Pulmonary artery endothelial cell (primary cell): Measurements from ENCODE around the gene PIGZ. TPM values are rescaled to one million over a fixed set of nuclear protein-coding genes. Genes with fewer than 3 reads are reported as not detected.

Experiments used
- DNase-seq: peaks from one replicate; pipeline ENCODE4 v3.0.0-alpha.2; 2011; ENCODE audit warnings: low read depth, low spot score
- total RNA-seq: library from RNA; depleted of rRNA; stranded (reverse); fragments of >200 nt; gene quantifications from 2 replicates; pipeline ENCODE4 v1.2.3, GENCODE V29; 2014

Gene PIGZ, protein sequence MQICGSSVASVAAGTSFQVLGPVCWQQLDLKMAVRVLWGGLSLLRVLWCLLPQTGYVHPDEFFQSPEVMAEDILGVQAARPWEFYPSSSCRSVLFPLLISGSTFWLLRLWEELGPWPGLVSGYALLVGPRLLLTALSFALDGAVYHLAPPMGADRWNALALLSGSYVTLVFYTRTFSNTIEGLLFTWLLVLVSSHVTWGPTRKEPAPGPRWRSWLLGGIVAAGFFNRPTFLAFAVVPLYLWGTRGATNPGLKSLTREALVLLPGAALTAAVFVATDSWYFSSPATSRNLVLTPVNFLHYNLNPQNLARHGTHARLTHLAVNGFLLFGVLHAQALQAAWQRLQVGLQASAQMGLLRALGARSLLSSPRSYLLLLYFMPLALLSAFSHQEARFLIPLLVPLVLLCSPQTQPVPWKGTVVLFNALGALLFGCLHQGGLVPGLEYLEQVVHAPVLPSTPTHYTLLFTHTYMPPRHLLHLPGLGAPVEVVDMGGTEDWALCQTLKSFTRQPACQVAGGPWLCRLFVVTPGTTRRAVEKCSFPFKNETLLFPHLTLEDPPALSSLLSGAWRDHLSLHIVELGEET
- total RNA-seq: 1.3 and 3.8 TPM in 2 replicates

DNA sequence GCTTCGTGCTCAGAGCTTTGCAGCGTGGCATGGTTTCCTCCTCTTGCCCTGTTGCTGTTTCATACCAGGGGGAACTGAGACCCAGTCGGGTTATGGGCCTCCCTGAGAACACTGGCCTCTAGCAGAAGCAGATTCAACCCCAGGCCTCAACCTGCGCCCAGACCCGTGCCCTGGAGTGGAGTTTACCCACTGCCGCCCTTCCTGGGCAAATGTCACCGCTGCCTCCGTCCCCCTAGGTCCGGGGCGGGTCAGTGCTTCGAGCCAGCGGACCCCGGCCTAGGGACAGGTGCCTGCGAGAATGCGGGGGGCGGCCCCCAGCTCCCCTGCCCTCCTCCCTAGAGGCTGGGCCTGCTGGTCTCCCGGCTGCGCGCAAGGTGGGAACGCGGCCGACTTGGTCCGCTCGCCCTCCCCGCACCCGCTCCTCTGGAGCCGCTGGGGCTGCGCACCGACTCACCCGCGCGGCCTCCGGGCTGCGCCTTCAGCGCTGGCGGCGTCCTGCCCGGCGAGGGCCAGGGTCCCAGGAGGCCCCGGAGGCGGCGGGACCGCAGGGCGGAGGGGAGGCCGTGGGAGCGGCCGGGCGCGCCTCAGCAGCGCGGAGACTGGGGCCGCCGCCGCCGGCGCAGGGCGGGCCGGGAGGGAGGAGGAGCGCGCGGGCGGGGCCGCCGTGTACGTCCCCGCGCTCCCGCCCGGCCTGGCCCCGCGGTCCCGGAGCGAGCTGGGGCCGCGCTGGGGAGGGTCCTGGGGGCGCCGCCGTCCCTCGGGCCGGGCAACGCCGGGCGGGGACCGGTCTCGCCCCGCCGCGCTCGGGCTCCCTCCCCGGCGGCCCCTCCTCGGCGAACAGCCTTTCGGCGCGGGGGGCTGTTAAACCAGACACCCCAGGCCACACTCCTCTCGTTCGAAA is at the start of gene PIGZ:
PIGZ (minus strand) TSS at position 601 of the 901 bp plus-strand sequence. CDS start 16,802 bp downstream, outside the sequence.
- no peak for DNase-seq

DNA sequence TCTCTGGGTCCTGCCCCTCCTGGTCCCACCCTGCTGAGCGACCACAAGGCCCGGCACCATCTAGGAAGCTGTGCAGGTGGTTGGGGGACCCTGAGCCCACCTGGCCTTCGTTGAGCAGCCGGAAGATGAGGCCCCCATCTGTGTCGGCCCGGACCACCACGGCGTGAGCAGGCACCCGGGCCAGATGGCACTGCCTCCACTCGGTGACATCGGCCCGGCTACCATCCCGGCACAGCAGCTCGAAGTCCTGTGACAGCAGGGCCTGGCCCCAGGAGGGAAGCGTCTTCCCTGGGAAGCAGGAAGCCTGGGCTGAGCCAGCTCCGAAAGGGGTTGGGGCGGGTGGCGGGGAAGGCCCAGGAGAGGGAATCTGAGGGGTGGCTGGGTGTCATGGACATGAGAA is 48.4 kb upstream of the PIGZ start:
- DNase-seq: no peak

DNA sequence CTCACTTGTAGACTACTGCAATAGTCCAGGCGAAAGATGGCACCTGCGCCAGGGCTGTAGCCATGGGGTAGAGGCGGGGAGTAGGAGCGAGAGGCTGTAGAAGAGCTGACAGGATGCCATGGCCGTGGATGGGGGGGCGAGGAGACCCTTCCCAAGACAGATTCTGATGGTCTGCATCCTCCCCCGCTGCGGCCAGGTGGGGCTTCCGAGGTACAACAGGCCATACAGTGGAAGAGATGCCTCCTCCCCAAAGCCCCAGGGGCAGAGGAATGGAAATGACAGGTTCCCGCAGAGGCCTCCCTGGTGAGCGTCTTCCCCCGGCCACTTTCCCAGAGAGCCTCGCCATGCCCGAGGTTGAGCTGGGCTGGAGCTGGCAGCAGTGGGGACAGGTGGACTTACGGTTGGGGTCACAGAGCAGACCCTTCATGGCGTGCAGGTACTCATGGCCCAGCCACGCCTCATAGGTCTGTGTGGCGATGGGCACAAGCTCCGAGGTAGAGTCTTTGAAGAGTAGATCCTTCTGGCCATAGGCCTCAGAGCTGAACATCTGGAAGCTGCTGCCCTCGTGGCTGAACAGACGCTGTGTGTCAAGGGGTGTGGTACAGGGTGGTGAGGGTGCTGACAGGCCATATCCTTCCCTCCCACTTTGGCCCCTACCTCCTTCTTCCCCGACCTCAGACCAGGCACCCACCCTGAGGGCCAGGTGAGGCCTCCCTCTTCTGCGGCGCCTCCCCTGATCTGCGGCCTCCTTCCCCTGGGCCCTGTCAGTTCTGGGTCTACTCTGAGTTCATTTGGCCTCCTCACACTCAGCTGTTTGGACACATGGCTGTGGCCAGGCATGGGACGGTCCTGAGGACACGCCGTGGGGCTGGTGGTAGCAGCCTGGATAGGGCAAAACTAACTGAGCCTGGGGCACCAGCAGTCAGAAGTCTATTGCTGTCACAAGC is 47.4 kb upstream of the PIGZ start:
- DNase-seq: no peak

DNA sequence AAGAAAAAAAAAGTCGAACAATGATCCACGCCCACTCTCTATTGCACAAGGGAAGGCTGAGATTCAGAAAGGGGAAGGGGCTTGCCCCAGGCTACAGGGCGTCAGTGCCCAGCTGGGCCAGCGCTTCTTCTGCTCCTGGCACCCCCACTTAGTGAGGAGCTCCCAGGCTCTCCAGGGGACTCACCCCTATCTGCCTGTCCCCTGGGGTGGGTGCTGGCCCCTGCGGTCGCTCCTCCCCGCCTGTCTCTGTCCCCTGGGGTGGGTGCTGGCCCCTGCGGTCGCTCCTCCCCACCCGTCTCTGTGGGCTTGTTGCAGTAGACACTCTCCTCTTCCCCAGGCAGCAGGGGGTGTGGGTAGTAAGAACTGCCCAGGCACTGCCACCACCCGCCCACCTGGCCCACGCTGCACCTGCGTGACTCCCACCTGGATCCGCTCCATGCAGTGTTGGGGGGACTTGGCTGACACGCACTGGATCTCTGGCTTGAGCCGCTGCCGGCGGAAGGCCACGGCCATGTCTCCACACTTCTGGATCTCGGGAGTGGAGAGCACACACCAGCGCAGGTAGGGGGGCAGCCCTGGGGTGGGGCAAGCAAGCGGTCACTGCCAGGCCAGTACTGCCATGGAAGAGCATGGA is 46.4 kb upstream of the PIGZ start:
- DNase-seq: no peak

DNA sequence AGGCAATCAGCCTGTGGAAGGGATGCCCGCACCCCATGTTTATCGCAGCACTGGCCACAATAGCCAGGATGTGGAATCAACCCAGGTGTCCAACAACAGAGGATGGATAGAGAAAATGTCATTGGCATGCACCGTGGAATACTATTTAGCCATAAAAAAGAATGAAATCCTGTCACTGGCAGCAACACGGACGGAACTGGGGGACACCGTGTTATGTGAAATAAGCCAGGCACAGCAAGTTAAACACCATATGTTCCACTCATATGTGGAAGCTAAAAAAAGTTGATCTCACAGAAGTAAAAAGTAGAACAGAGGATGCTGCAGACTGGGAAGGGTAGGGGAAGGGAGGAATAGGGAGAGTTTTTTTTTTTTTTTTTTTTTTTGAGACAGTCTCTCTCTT is 45.4 kb upstream of the PIGZ start:
- no peak for DNase-seq

DNA sequence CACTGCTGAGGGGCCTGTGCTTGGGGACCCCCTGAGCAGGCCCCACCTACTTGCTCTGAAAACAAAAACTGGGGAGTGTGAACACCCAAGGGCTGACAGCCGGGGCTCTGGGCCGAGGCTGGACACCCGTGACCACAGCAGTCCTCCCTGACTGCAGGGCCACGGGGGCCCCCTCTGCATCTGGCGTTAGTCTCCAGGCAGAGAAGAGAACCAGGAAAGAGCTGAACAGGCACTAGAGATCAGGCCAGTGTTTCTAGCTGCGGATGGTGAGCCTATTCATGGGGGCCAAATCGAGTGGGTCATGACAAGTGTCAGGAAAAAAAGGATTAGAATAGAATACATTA is 43.9 kb upstream of the PIGZ start:
- DNase-seq: no peak

DNA sequence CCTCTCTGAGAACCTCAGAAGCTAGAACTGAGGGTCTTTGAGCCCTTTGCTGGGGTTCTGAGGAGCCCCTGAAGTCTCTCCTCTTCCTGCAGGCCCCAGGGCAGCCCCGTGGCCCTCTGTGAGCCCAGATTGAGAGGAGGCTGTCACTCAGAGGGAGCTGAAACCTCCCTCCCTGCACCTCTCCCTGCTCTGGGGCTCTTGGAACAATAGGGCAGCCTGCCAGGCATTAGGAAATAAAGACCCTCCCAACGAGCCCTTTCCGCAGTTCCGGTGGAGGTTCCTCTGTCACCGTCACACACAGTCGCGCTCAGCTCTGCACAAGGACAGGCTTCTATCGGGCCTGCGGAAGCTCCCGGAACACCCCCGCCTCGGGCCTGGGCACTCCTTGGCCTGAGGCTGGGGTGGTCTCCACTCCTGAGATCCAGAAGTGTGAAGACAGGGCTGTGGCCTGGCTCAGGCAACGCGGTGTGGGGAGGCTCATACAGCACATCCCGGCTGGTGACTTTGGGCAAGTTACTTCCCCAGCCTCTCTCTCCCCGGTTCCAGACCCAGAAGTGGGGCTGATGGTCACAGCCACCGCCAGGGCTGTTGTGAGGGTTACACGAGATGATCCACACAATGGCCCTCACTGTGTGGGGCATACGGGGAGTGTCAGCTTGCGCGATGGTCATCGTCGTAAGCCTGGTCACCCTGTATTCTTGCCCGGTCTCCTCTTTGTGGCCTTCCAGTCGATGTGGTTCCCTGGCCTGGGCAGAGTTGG is 43.3 kb upstream of the PIGZ start:
- no peak for DNase-seq

DNA sequence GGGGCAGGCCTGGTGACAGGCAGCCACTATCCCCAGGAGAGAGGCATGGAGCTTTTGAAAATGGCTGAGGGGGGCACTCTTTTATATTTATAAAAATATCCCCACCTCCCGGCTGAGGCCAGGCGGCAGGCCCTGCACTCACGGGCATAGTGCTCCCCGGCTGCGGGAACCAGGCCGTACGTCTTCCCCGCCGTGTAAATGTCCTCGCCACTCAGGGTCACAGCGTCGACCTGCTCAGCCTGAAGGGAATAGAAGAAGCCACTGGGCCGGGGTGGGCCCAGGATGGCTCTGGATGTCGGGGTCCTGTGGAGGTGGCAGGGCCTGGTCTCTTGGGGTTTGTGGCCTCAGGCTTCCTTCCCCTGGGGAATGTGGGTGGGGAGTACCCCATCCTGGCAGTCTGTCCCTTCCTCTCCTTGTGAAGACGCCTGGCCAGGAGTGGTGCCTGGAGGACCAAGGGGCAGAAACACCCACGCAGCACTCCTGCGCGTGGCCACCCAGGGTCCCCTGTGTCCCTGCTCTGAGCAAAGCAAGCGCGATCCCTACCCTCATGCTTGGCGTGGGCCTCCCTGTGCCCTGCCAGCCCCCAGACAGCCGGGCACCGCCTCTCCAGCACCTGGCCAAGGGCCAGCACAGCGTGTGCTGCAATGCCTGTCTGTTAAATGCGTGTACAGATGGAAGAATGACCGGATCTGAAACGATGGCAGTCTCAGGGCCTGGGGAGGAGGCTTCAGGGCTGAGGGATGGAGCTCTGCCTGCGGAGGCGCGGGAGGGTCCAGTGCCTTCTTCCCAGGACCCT is 42.1 kb upstream of the PIGZ start:
- DNase-seq: no peak

DNA sequence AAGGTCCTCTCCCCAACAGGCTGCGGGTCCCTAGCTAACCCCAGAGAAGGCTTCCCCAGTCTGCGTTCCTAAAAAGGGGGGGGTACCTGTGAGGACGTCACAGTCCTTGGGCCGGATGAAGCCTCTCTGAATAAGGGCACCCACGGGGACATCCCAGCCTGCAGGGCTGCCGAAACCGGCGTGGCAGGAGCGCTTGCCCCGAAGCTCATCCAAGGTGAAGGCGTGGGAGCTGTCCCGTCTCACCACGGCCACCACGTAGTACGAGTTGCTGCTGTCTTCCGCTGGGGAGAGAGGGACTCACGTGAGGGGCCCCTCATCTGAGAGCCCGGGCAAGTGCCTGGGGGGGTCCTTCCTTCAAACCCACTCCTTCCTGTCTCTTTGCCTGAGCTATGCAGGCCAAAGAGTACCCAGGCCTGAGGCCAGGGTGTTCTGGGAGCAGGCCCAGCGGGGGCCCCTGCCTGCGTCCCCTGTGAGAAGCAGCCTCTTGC is 40.9 kb upstream of the PIGZ start:
- DNase-seq: no peak

DNA sequence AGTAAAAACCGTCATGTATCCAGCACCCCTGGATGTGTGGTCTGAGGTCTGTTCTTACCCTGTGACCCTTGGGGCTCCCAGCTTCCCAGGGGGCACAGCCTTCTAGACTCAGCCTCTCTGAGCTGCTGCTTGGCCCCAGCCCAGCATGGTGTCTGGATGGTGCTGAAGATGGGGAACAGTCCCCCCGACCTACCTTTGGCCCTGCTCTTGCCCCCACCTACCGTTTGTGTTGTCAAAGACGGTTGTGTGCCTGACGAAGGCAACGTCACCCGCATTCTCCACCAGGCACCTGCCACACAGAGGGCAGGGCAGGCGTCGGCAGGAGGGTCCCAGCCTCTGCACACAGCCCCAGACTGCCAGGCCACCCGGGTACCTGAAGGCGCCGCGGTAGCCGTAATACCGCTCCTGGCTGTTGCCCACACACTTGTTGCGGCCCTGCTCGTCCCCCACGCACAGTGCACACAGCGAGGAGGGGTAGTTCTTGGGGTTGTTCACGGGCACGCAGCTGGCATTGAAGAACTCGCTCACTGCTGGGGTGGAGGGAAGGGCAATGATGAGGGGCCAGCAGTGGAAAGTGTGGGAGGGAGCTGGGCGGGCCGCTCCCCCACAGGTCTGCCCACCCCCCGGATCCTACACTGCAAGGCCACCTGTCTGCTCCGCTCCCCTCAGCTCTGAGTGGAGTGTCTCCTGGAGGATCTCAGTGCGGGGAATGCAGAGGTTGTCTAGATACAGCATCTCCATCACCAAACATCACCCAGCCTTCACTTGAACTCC is 40.0 kb upstream of the PIGZ start:
- no peak for DNase-seq

DNA sequence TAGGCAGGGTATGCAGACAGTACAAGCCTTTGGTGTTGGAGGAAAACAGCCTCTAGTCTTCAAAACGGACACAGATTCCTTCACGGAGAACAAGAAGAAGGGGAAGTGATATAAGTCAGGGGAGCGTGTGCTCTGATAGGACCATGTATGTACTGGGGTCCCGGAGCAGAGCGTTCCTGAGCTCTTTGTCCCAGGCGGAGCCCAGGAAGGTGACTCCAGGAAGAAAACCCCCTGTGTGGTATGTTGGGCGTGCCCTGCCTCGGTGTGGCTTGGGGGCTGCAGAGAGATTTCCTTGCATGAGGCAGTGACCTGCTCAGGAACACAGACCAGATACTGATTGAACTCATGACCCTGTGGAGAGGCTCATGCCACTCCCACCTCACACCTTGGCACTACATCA is 39.3 kb upstream of the PIGZ start:
- DNase-seq: no peak

DNA sequence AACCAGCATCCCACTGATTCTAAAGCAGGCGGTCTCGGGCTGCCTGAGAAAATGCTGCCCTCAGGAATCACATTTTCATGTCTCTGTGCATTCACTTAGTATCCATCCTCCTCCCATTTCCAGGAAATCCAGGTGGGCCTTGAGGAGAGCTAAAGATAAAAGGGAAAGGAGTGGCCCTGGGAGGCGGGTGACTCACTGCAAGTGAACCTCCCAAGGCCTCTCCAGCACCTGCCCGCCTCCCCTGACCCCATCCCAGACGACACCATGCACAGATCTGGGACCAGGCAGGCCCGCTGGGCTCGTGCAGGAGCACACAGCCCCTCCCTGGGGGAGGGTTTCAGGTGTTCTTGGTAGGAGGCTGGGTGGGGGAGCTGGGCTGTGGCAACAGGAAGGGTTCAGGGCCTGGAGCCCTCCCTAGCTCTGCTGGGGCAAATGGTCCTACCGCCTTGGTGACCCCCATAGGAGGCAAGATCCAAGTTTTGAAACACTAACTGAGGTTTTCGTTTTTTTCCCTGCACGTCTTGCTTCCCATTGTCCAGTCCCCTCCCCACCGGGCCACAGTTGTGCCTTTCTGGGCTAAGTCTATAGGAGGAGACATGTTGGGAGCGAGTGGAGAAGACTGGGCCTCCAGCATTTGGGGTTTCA is 38.8 kb upstream of the PIGZ start:
- DNase-seq: no peak

DNA sequence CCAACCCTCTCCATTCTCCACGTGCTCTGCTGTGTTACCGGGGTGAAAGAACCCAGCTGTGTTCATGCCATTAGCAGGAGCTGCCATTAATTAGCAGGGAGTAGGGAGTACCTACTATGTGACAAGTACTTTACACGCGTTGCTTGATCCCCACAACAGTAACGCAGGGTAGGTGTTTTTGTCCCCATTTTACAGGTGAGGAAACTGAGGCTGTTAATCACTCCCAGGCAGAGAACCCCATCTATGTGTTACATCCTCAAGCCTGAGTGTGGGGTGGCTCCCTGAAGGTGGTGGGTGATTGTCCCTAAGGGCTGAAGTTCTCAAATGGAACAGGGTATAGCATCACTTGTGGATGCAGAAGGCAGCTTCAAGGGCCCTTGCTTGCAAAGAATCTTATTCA is 38.2 kb upstream of the PIGZ start:
- DNase-seq: no peak

DNA sequence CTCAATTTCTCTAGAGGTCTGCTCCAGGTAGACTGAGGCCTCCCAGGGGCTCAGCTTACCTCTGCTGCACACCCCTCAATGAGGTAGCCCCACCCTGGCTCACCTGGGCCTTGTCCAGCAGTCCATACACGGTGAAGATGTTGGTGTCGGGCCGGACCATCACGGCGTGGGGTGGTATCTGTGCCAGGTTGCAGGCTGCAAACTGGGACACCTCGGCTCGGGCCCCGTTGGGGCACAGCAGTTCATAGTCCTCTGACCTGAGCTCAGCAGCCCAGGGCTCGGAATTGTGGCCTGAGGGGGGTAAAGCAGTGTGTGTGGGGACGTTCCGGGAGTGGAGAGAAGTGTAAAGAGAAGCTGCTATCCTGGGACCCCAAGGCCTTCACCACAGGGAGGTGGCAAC is 37.8 kb upstream of the PIGZ start:
- no peak for DNase-seq

DNA sequence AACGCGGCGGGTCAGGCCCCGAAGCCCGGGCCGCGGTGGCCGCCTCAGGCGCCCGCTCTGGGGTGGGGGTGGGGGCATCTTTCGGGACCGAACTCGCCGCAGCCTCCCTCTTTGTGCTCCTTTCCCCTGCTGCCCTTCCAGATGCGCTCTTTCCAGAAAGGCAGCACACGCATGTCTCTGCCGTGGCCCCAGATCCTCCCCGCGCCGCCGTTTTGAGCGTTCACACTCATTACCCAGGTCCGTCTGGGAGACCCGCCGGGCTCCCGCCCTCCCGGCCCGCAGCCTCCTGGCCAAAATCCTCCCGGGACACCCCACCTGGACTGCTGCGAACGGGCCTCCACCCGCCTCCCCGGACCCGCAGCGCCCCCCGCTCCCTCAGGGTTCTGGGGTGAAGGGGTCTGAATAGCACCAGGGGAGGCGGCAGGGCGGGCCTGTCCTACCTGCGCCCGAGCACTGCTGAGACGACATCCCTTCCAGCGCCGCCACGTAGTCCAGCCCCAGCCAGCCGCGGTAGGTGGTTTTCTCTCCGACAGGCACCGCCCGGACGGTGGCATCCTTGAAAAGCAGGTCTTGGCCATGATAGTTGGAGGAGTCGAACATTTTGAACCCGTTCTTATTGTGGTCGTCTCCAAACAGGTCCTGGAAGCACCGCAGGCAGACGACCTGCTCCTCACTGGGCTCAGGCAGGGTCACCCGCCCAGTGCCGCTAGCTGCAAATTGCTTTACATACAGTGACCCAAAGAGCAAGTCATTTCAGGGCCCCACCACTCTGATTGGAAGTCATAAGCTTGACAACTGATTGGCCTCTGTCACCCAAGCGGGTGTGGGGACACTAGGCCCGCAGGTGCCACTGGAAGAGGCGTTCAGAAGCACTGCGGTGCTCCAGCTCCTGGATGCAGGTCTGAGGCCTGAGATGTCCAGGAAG is 35.1 kb upstream of the PIGZ start:
- no peak for DNase-seq

DNA sequence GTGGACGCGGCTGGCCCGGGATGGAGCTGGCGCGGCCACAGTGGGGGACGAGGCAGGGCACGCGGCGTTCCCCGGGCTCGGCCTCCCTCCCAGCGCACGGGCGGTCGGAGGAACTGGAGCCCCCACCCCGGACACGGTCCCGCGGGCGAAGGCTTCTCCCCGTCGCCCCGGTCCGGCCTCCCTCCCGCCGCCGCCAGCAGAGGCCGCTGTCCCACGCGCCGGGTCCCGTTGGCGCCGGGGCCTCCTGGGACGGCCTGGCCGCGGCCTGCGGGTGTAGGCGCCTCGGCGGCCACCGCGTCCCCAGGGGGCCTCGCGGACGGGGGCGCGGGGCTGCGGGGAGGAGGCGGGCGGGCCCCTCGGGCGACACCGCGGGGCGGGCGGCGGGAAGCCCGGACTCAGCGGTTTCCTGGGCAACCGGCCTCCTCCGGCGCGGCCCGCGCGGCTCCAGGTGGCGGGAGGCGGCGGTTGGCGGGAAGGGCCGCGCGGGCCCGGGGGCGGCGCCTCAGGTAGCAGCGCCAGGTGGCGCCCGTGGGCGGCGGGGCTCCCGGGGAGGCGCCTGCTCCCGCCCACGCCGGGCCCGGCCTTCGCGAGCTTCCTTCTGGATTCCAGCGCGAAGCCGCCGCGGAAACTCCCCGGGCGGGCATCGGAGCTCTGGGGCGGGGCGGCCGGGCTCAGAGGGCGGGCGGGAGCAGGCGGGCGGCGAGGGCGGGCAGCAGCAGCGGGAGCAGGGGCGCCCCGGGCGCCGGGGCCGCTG is 34.2 kb upstream of the PIGZ start:
- DNase-seq: no peak
